Measurements from ENCODE around the gene SUPT20H.

The SUPT20H gene

GRCh38 chr13:37058910-37059847, at the start of gene SUPT20H:
TSS of gene SUPT20H (minus strand) at chr13:37059688. CDS start at chr13:37051490, 8,198 bp downstream.
- DNase-seq: peak; percentile 76 to 97

GRCh38 chr13:37109051-37109678, 49.7 kb upstream of the SUPT20H start:
- peak; percentile 30 to 62 for DNase-seq

GRCh38 chr13:37107868-37108267, 48.4 kb upstream of the SUPT20H start:
- DNase-seq: no peak

- DNase-seq: no peak
Measured at GRCh38 chr13:37107456-37107855, 48.0 kb upstream of the SUPT20H start.

- no peak for DNase-seq
Measured at GRCh38 chr13:37106642-37107041, 47.2 kb upstream of the SUPT20H start.

GRCh38 chr13:37105251-37105714, 45.8 kb upstream of the SUPT20H start, which contains the start of gene CSNK1A1L:
TSS of gene CSNK1A1L (minus strand) at chr13:37105664. CDS start at chr13:37105256, 408 bp downstream.
- DNase-seq: no peak

- no peak for DNase-seq
Measured at GRCh38 chr13:37102896-37103295, 43.4 kb upstream of the SUPT20H start.

- no peak for DNase-seq
Measured at GRCh38 chr13:37101201-37101600, 41.7 kb upstream of the SUPT20H start.

GRCh38 chr13:37100731-37101130, 41.2 kb upstream of the SUPT20H start:
- DNase-seq: no peak

GRCh38 chr13:37097076-37097475, 37.6 kb upstream of the SUPT20H start:
- no peak for DNase-seq

- no peak for DNase-seq
Measured at GRCh38 chr13:37094840-37095239, 35.4 kb upstream of the SUPT20H start.

- no peak for DNase-seq
Measured at GRCh38 chr13:37094099-37094498, 34.6 kb upstream of the SUPT20H start.

GRCh38 chr13:37091835-37092234, 32.3 kb upstream of the SUPT20H start:
- no peak for DNase-seq

GRCh38 chr13:37090912-37091311, 31.4 kb upstream of the SUPT20H start:
- no peak for DNase-seq

GRCh38 chr13:37089495-37089894, 30.0 kb upstream of the SUPT20H start:
- no peak for DNase-seq

- DNase-seq: no peak
Measured at GRCh38 chr13:37087486-37087885, 28.0 kb upstream of the SUPT20H start.

- no peak for DNase-seq
Measured at GRCh38 chr13:37085606-37086005, 26.1 kb upstream of the SUPT20H start.

- DNase-seq: no peak
Measured at GRCh38 chr13:37076818-37077217, 17.3 kb upstream of the SUPT20H start.

- no peak for DNase-seq
Measured at GRCh38 chr13:37075164-37075563, 15.7 kb upstream of the SUPT20H start.

- peak; percentile 58 to 62 for DNase-seq
Measured at GRCh38 chr13:37074703-37075102, 15.2 kb upstream of the SUPT20H start.

- DNase-seq: no peak
Measured at GRCh38 chr13:37072024-37072423, 12.5 kb upstream of the SUPT20H start.

- DNase-seq: no peak
Measured at GRCh38 chr13:37070956-37071355, 11.5 kb upstream of the SUPT20H start.

- no peak for DNase-seq
Measured at GRCh38 chr13:37070145-37070695, 10.7 kb upstream of the SUPT20H start.

All from NCI-H526 (cell line).